Right ventricle myocardium inferior (tissue), 1 donor: ENCODE data around the gene DLGAP4. TPM values are rescaled to one million over a fixed set of nuclear protein-coding genes. Genes with fewer than 3 reads are reported as not detected.

Experiments
- ATAC-seq: fragments of 200-7000 bp; cut with Tn5 transposase; one replicate; pipeline ENCODE4 v1.9.1; 2020; ENCODE audit warnings: mild to moderate bottlenecking, moderate library complexity
- DNase-seq: peaks from one replicate; pipeline ENCODE4 v3.0.0; 2021; ENCODE audit errors: missing footprints
- intact Hi-C: fragments of 100-400 bp; cut with DNase I; formaldehyde crosslinking; loops from one replicate; pipeline ENCODE4 v1.11.0; 2022
- total RNA-seq: library from RNA; stranded (reverse); fragmentation: NEBNext Ultra II Directional; extraction: Animal tissue kit (Norgen Biotek cat#: 25700); gene quantifications from one replicate; pipeline ENCODE4 v1.2.1, GENCODE V29; 2021
- donor health status: DM: no; HTN: yes; CAD: no; lungs with severe emphysema.

The DLGAP4 gene
- total RNA-seq, 1 donor from 2014 or later, result 46.3 TPM

GRCh38 chr20:36341331-36342020, 35.3 kb downstream of the DLGAP4 start:
- intact Hi-C loops, result no loop called here
- no peak for ATAC-seq
- DNase-seq, result no peak

DNA sequence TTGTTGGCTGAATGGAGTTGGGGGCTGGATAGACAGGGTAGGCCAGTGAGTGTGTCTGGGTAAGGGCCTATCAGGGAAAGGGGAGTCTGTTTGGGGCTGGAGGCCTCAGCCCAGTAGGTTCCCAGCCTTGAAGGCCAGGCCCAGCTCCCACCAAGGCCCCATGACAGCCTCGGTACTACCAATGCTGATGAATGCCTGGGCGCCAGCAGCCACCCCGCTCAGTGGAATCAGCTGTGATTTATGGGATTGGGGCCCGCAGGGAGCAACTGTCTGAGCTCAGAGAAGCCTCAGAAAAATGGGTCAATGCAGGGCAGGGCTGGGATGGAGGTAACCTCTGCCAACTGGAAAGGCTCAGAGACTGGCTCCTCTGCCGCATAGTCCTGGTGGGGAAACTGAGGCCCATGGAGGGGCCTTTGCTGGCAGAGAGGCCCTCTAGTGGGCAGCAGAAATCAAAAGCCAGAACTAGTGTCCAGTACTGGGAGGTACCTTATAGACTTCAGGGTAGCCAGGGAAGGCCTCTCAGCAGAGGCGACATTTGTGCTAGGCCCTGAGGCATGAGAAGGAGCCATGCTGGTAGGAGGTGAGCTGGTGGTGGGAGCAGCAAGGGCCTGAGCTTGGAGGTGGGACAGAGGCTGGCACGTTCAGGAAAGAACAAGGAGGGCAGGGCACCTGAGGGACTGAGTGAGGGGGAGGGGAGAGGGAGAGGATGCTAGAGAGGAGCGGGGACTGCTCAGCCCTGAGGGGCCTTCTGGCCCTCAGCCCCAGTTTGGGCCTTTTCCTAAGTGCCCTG, 36.4 kb downstream of the DLGAP4 start:
- DNase-seq, result no peak
- ATAC-seq, result no peak
- intact Hi-C loops, result no loop called here

DNA sequence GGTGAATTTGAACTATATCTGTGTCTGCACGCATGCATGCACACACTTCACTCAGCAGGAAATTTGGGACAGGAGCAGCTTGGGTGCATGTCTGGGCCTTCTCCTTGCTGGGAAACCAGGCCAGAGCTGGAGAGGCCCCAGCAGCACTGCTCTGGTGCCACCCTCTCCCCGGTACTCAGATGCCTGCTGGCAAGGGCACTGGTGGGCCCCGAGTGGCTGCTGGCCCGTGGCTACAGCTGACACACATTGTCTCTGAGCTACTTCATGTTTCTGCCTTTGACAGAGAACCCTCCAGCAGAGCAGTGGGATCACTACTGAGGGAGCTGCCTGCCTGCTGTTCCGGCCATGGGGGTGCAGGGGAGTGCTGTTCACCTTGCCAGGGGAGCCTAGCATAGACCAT, 37.5 kb downstream of the DLGAP4 start:
- DNase-seq (no peak), ATAC-seq (no peak)
- intact Hi-C loops, result no loop called here

DNA sequence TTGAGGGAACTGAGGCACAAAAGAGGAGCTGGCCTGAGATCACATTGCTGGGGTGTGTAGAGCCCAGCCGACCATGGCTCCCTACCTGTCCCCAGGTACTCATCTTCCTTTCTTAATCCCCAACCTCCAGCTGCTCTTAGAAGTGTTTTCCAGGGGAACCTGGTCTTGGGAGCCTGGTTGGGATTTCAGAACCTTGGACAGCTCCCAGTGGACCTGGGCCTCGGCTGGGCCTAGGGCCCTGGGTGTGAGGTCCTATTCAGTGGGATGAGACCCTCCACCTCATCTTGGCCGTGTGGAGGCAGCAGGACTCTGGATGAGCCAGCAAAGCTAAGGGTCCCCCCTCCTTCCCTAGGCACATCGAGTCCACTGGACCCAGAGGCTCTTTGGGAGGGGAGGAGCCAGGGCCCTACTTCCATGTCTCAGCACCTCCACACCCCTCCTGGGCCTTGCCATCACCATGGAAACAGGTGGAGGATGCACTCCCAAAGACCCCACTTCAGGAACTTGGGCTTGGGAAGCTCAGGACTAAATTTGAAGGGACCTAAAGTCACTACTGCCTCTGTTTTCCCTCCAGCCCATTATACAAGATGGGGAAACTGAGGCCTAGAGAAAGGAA, 38.5 kb downstream of the DLGAP4 start:
- no peak for DNase-seq
- no peak for ATAC-seq
- intact Hi-C loops, result no loop called here

GRCh38 chr20:36346256-36346655, 40.1 kb downstream of the DLGAP4 start:
- intact Hi-C loops, result no loop called here

GRCh38 chr20:36349384-36350170, 43.4 kb downstream of the DLGAP4 start:
- no peak for DNase-seq
- no peak for ATAC-seq
- intact Hi-C loops, result no loop called here

More at GRCh38 chr20:36346256-36346655, 40.1 kb downstream of the DLGAP4 start:
- ATAC-seq (no peak), DNase-seq (no peak)

GRCh38 chr20:36350439-36350838, 44.3 kb downstream of the DLGAP4 start:
- ATAC-seq (no peak), DNase-seq (no peak)
- intact Hi-C loops, result no loop called here

- intact Hi-C loops, result no loop called here
- DNase-seq (no peak), ATAC-seq (no peak)
Measured at GRCh38 chr20:36351937-36352336, 45.8 kb downstream of the DLGAP4 start.

DNA sequence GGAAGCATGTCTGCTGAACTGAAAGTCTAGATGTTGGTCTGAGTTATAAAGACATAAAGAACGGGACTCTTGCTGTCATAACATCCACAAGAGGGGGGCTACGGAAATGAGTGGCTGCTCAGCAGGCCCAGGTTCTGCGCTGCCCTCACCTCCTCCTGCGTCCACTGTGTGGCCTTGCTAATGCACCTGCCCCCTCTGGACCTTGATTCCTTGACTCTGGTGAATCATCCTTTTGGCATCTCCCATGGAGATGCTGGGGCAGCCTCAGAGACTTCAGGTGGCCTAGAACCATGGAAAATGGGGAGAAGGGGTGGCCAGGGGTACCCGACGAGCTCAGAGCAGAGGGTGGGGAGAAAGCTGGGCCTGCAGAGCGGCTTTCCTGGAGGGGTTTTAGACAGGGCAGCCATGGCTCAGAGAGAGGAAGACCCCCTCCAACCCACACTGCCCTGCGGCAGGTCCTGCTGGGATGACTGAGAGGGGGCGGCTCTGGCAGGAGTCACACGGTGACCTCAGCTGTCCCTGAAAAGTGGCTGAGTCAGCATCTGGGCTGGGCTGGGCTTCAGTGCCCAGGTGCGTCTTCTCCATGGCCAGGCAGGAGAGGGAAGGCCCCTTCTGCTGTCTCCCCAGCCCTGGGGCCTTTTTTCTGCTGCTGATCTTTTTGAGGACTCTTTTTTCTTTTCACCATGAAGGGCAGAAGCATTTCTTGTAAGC, 46.9 kb downstream of the DLGAP4 start:
- DNase-seq (no peak), ATAC-seq (no peak)
- intact Hi-C loops, result no loop called here

GRCh38 chr20:36353740-36354139, 47.6 kb downstream of the DLGAP4 start:
- ATAC-seq (no peak), DNase-seq (no peak)
- intact Hi-C loops, result no loop called here

- intact Hi-C loops, result no loop called here
- DNase-seq, result no peak
- no peak for ATAC-seq
Measured at GRCh38 chr20:36355469-36356171, 49.5 kb downstream of the DLGAP4 start.

- ATAC-seq (no peak), DNase-seq (no peak)
- intact Hi-C loops, result no loop called here
Measured at GRCh38 chr20:36359668-36360406, 53.7 kb downstream of the DLGAP4 start.

- ATAC-seq (no peak), DNase-seq (no peak)
- intact Hi-C loops, result no loop called here
Measured at GRCh38 chr20:36360429-36360828, 54.3 kb downstream of the DLGAP4 start.

GRCh38 chr20:36361406-36361805, 55.3 kb downstream of the DLGAP4 start:
- DNase-seq, result no peak
- intact Hi-C loops, result no loop called here
- no peak for ATAC-seq

DNA sequence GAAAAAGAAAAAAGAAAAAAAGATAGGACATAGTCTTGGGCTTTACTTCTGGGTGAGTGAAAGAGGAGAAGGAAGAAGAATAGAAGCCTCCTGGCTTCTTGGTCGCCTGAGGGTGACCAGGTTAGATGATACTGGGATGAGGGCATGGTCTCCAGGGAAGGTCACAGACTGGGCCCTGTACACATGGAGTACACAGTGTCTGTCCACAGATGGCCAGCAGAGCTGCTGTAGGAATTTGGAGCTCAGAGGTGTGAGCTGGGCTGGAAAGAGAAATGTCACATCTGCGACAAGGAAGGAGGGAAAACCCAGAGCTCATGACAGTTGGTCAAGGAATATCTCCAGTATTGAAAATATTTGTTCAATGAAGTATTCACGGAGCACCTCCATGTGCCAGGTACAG, 56.1 kb downstream of the DLGAP4 start:
- DNase-seq (no peak), ATAC-seq (no peak)
- intact Hi-C loops, result no loop called here

DNA sequence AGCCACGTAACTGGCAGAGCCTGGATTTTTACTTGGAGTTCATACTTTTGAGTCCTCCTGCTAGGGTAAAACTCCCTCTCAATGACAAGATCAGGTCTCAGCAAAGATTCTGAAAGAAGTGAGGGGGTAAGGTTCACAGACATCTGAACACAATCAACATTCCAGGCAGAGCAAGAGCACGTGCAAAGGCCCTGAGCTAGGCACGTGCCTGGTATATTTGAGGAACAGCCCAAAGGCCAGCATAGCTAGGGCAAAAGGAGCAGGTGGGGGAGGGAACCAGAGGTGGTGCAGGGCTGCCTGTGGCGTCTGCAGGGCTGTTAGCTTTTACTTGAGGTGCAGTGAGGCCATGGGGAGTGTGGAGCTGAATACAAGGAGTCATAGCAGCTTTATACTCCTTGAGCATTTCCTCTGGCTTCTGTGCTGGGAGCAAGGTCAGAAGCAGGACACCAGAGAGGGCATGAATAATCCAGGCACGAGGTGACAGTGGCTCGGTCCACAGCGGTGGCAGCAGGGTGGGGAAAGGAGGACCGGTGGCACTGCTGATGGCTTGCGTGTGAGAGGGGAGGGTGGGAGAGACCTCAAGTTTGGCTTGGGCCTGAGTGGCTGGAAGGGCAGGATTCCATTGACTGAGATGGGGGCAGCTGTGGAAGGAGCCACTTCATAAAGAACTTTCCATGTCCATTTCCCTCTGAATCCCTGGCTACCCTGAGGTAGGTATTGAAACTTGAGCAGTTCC, 57.0 kb downstream of the DLGAP4 start:
- intact Hi-C loops, result no loop called here
- DNase-seq (no peak), ATAC-seq (no peak)

GRCh38 chr20:36364506-36364905, 58.4 kb downstream of the DLGAP4 start:
- ATAC-seq (no peak), DNase-seq (no peak)
- intact Hi-C loops, result no loop called here
